Glomerular endothelial cell (primary cell): ENCODE measurements around the gene OSGEP. TPM values are rescaled to one million over a fixed set of nuclear protein-coding genes. Genes with fewer than 3 reads are reported as not detected.
A peak's percentile ranks its signal among the peaks of the same experiment; 100 is the strongest.

ENCODE experiments used
- DNase-seq: peaks from one replicate; pipeline ENCODE4 v3.0.0-alpha.2; 2011; ENCODE audit warnings: low read depth, low spot score; ENCODE audit errors: extremely low read depth
- total RNA-seq: library from RNA; depleted of rRNA; stranded (reverse); fragments of >200 nt; gene quantifications from 2 replicates; pipeline ENCODE4 v1.2.3, GENCODE V29; 2015

OSGEP gene
- total RNA-seq, result 56.8 and 84.3 TPM in 2 replicates

GRCh38 chr14:20454516-20455354, at the start of gene OSGEP, which contains the start of gene APEX1:
TSS of gene OSGEP (minus strand) at chr14:20454812. CDS start at chr14:20454683, 129 bp downstream.
TSS of gene APEX1 (plus strand) at chr14:20455226. CDS start at chr14:20455646, 420 bp downstream.
- peak; percentile 99 for DNase-seq

- no peak for DNase-seq
These were observed 49.3 kb upstream of the OSGEP start for GRCh38 chr14:20503898-20504297.

- no peak for DNase-seq
These were observed 46.7 kb upstream of the OSGEP start for GRCh38 chr14:20501346-20501745.

GRCh38 chr14:20499881-20500280, 45.3 kb upstream of the OSGEP start:
- no peak for DNase-seq

GRCh38 chr14:20499108-20499507, 44.5 kb upstream of the OSGEP start:
- DNase-seq, result no peak

GRCh38 chr14:20498622-20499021, 44.0 kb upstream of the OSGEP start:
- DNase-seq, result no peak

- DNase-seq, result no peak
These were observed 40.5 kb upstream of the OSGEP start for GRCh38 chr14:20494935-20495766.

- DNase-seq, result no peak
These were observed 39.0 kb upstream of the OSGEP start for GRCh38 chr14:20493634-20494033.

GRCh38 chr14:20492486-20492885, 37.9 kb upstream of the OSGEP start:
- no peak for DNase-seq

- DNase-seq, result no peak
These were observed 36.0 kb upstream of the OSGEP start for GRCh38 chr14:20490563-20490962.

- no peak for DNase-seq
These were observed 34.7 kb upstream of the OSGEP start for GRCh38 chr14:20489093-20489994.

GRCh38 chr14:20487396-20487725, 32.7 kb upstream of the OSGEP start:
- DNase-seq, result no peak

- no peak for DNase-seq
These were observed 32.2 kb upstream of the OSGEP start for GRCh38 chr14:20486684-20487395.

- DNase-seq, result no peak
These were observed 31.3 kb upstream of the OSGEP start for GRCh38 chr14:20485900-20486299.

GRCh38 chr14:20482382-20482781, 27.8 kb upstream of the OSGEP start:
- no peak for DNase-seq

- DNase-seq, result no peak
These were observed 24.3 kb upstream of the OSGEP start for GRCh38 chr14:20478894-20479293.

GRCh38 chr14:20477211-20477876, 22.7 kb upstream of the OSGEP start:
- DNase-seq, result no peak

- no peak for DNase-seq
These were observed 22.2 kb upstream of the OSGEP start for GRCh38 chr14:20476776-20477175.

GRCh38 chr14:20472536-20473169, 18.0 kb upstream of the OSGEP start:
- DNase-seq, result no peak
